GM19438 (cell line): ENCODE data around the gene PRODH2.

Experiments used
- ATAC-seq: cut with Tn5 transposase; IDR thresholded peaks from one replicate; pipeline ENCODE4 v1.9.1; 2021; ENCODE audit warnings: low read depth; ENCODE audit not compliant: unreplicated experiment

Gene PRODH2

GRCh38 chr19:35764432-35765315, 48.0 kb downstream of the PRODH2 start:
- no peak for ATAC-seq

- ATAC-seq = no peak
These were observed 51.8 kb downstream of the PRODH2 start for GRCh38 chr19:35760711-35761349.

- ATAC-seq = no peak
These were observed 52.9 kb downstream of the PRODH2 start for GRCh38 chr19:35759697-35760096.

- peak; percentile 95 for ATAC-seq
These were observed 54.7 kb downstream of the PRODH2 start, which contains the start of gene PROSER3 for GRCh38 chr19:35757749-35758608. TSS of gene PROSER3 (plus strand) at chr19:35758176. CDS start at chr19:35758216, 40 bp downstream.

GRCh38 chr19:35757231-35757748, 55.4 kb downstream of the PRODH2 start:
- ATAC-seq = peak; percentile 4

GRCh38 chr19:35756377-35757230, 56.0 kb downstream of the PRODH2 start, which contains the start of gene HSPB6:
TSS of gene HSPB6 (minus strand) at chr19:35757029. CDS start at chr19:35757008, 21 bp downstream.
- no peak for ATAC-seq

- no peak for ATAC-seq
These were observed 56.9 kb downstream of the PRODH2 start for GRCh38 chr19:35755550-35756376.

- no peak for ATAC-seq
These were observed 57.5 kb downstream of the PRODH2 start for GRCh38 chr19:35755131-35755549.

GRCh38 chr19:35754370-35755130, 58.1 kb downstream of the PRODH2 start:
- ATAC-seq = no peak

GRCh38 chr19:35753634-35754369, 58.8 kb downstream of the PRODH2 start:
- ATAC-seq = no peak

GRCh38 chr19:35752746-35753350, 59.8 kb downstream of the PRODH2 start:
- no peak for ATAC-seq

- no peak for ATAC-seq
These were observed 60.6 kb downstream of the PRODH2 start for GRCh38 chr19:35751839-35752745.

- ATAC-seq = no peak
These were observed 62.5 kb downstream of the PRODH2 start for GRCh38 chr19:35750167-35750566.
